ENCODE results near the gene PTPRK. TPM values are rescaled to one million over a fixed set of nuclear protein-coding genes. Genes with fewer than 3 reads are reported as not detected.

The PTPRK gene
- total RNA-seq, 1 experiment from 2014 or later, result 34.2 TPM

- Histone ChIP-seq H3K9me3 (ENCODE audit: control insufficient read depth in 1 of 2, insufficient read depth in 1 of 2, low read depth in 1 of 2, low read length in 2 of 2) (no peaks in the 10 kb centered on the region), H4K20me1 (ENCODE audit: insufficient read depth) (no peaks in the 10 kb centered on the region), H3K9me2 (ENCODE audit: insufficient read depth) (no peaks in the 10 kb centered on the region), H3K36me3 (ENCODE audit: control insufficient read depth in 1 of 2, insufficient read depth in 2 of 2, low read length in 2 of 2) (no peaks in the 10 kb centered on the region), H3K9ac (ENCODE audit: low read length) (no peak overlapping the region), H3K4me1 (ENCODE audit: control insufficient read depth in 1 of 2, insufficient read depth in 2 of 2, low read length in 2 of 2) (no peaks in the 10 kb centered on the region), H3K79me2 (ENCODE audit: insufficient read depth, low read length) (no peaks in the 10 kb centered on the region), H3K4me2 (ENCODE audit: low read length) (no peak overlapping the region), H3K4me3 (replicated peaks in 1 of 2; ENCODE audit: low read depth in 1 of 2, low read length in 2 of 2) (no peak overlapping the region), H2AFZ (ENCODE audit: low read depth, low read length, poor library complexity, severe bottlenecking) (no peak overlapping the region), H3K27me3 (ENCODE audit: insufficient read depth, low read length) (no peaks in the 10 kb centered on the region), H3K27ac (ENCODE audit: low read depth, low read length) (no peak overlapping the region)
- no peak for DNase-seq (ENCODE audit: low read depth, low spot score)
- intact Hi-C loops (cut with micrococcal nuclease), result no loop called here
- ChIA-PET POLR2A (no interaction called here), RAD21 (ENCODE audit: low non-redundant PET in 1 of 2, low total read pairs in 2 of 2, uncharacterized antibody in 2 of 2, unreplicated experiment in 2 of 2) (no interaction called here), CTCF (no interaction called here)
- TF ChIP-seq SP1 (IDR thresholded peaks at IDR 0.05; ENCODE audit: low read depth) (no peak), REST (IDR thresholded peaks at IDR 0.05; ENCODE audit: low read depth) (no peak), EGR1 (IDR thresholded peaks at IDR 0.05; ENCODE audit: low read depth) (no peak), CEBPB (IDR thresholded peaks at IDR 0.05; ENCODE audit: low read depth) (no peak), CTCF (IDR thresholded peaks at IDR 0.05 in 2 of 3, conservative IDR thresholded peaks at IDR 0.05 in 1 of 3; ENCODE audit: borderline replicate concordance in 1 of 3, insufficient read depth in 1 of 3, low read depth in 2 of 3, low read length in 2 of 3) (no peak), ATF3 (IDR thresholded peaks at IDR 0.05) (no peak), ZFX (IDR thresholded peaks at IDR 0.05) (no peak), YY1 (IDR thresholded peaks at IDR 0.05; ENCODE audit: extremely low read depth, insufficient replicate concordance, low read depth, low read length) (no peak)
- no TSS peak for BruUV-seq (replicated peaks)
- ATAC-seq, result no peak
These were observed 422.3 kb downstream of the PTPRK start for GRCh38 chr6:128098000-128098581.
